Heart left ventricle (tissue), 11 donors: ENCODE measurements around the gene LYG2. TPM values are rescaled to one million over a fixed set of nuclear protein-coding genes. Genes with fewer than 3 reads are reported as not detected.

Experiments
- polyA plus RNA-seq, 2 donors: library from polyadenylated mRNA; stranded (reverse); fragments of 200-250 nt; gene quantifications; one replicate each; pipeline ENCODE4 v1.2.3, GENCODE V29; 2013
- total RNA-seq, 9 donors: library from RNA; depleted of rRNA in 2 of 9; stranded (reverse); fragments of >200 nt in 2 of 9; fragmentation: NEBNext Ultra II Directional in 3 of 9; extraction: Animal tissue kit (Norgen Biotek cat#: 25700) in 3 of 9; gene quantifications; one replicate each; pipeline versions ENCODE4 v1.1.0 to v1.2.4, GENCODE V29; 2016 to 2023
- donor health status: ischemic (EF 13 %, LVEDD 7.1; RV severe dilation, severe dysfunction).
- donor health status: healthy with polysubstance abuse.
- donor health status: DM: no; HTN: yes; CAD: no.
- donor health status: DM: no; HTN: no; CAD: no.
- donor health status: ischemic (EF 25% LVEDD 5.7; RV mildly dilated, moderate dysfunction).
- donor health status: healthy.
- donor health status: DM: yes; HTN: yes; CAD: no.
- donor health status: PGD.
- donor health status: nonischemic (EF 23%, LVEDD 6.1; RV moderate dilation, normal function).

The LYG2 gene
- total and polyA plus RNA-seq, 11 donors = not detected

Other genes starting within 250 kb of the LYG2 start
- gene C2orf15, start 114.0 kb downstream of the LYG2 start, total RNA-seq = under 1 TPM in 3 of 9 donors, not detected in 6; 0.29 to 0.70 (median 0.69) TPM
- gene C2orf15, start 114.0 kb downstream of the LYG2 start, polyA plus RNA-seq = under 1 TPM in 1 of 2 donors, not detected in 1; 0.04 TPM
- 10 to 100 TPM in 1 of 9 donors, 1 to 10 TPM in 8; 1.3 to 63.7 (median 2.9) TPM for gene TSGA10, start 100.7 kb downstream of the LYG2 start, total RNA-seq
- 1 to 10 TPM in 1 of 2 donors, under 1 TPM in 1; 0.75 to 1.7 TPM for gene TSGA10, start 100.7 kb downstream of the LYG2 start, polyA plus RNA-seq
- 10 to 100 TPM in 2 of 9 donors, 1 to 10 TPM in 7; 5.3 to 10.9 (median 7.5) TPM for gene LIPT1, start 100.7 kb downstream of the LYG2 start, total RNA-seq
- gene LIPT1, start 100.7 kb downstream of the LYG2 start, polyA plus RNA-seq = 10 to 100 TPM in 1 of 2 donors, 1 to 10 TPM in 1; 5.3 to 12.4 TPM
- gene MITD1, start 74.6 kb downstream of the LYG2 start, total RNA-seq = 10 to 100 TPM in 8 of 9 donors, 1 to 10 TPM in 1; 8.4 to 16.4 (median 14.0) TPM
- 10 to 100 TPM; 21.7 to 22.6 TPM for gene MITD1, start 74.6 kb downstream of the LYG2 start, polyA plus RNA-seq
- 10 to 100 TPM; 26.4 to 38.3 (median 34.3) TPM for gene MRPL30, start 74.5 kb downstream of the LYG2 start, total RNA-seq
- 10 to 100 TPM; 24.9 to 30.7 TPM for gene MRPL30, start 74.5 kb downstream of the LYG2 start, polyA plus RNA-seq
- gene LYG1, start 45.5 kb upstream of the LYG2 start, total RNA-seq = under 1 TPM in 6 of 9 donors, not detected in 3; 0.29 to 0.64 (median 0.47) TPM
- 1 to 10 TPM in 1 of 2 donors, under 1 TPM in 1; 0.80 to 1.2 TPM for gene LYG1, start 45.5 kb upstream of the LYG2 start, polyA plus RNA-seq
- 10 to 100 TPM; 19.4 to 34.3 (median 22.7) TPM for gene TXNDC9, start 80.7 kb upstream of the LYG2 start, total RNA-seq
- gene TXNDC9, start 80.7 kb upstream of the LYG2 start, polyA plus RNA-seq = 10 to 100 TPM; 15.8 to 37.5 TPM
- 100 to 1,000 TPM in 2 of 9 donors, 10 to 100 TPM in 7; 56.1 to 165 (median 86.8) TPM for gene EIF5B, start 81.7 kb upstream of the LYG2 start, total RNA-seq
- 100 to 1,000 TPM; 109 to 115 TPM for gene EIF5B, start 81.7 kb upstream of the LYG2 start, polyA plus RNA-seq
- gene REV1, start 234.4 kb upstream of the LYG2 start, total RNA-seq = 10 to 100 TPM; 24.7 to 76.1 (median 32.8) TPM
- 10 to 100 TPM; 14.7 to 18.0 TPM for gene REV1, start 234.4 kb upstream of the LYG2 start, polyA plus RNA-seq